Fibroblast of the conjunctiva (primary cell): ENCODE data around the gene LDHA.
"Not testable (repeated sequence)": the region's sequence is repeated elsewhere in the genome, so short reads cannot be mapped to it uniquely, and the experiment has no call there.

Experiments used
- DNase-seq: peaks from one replicate; pipeline ENCODE4 v3.0.0-alpha.2; 2010; ENCODE audit warnings: low read depth

LDHA gene

DNA sequence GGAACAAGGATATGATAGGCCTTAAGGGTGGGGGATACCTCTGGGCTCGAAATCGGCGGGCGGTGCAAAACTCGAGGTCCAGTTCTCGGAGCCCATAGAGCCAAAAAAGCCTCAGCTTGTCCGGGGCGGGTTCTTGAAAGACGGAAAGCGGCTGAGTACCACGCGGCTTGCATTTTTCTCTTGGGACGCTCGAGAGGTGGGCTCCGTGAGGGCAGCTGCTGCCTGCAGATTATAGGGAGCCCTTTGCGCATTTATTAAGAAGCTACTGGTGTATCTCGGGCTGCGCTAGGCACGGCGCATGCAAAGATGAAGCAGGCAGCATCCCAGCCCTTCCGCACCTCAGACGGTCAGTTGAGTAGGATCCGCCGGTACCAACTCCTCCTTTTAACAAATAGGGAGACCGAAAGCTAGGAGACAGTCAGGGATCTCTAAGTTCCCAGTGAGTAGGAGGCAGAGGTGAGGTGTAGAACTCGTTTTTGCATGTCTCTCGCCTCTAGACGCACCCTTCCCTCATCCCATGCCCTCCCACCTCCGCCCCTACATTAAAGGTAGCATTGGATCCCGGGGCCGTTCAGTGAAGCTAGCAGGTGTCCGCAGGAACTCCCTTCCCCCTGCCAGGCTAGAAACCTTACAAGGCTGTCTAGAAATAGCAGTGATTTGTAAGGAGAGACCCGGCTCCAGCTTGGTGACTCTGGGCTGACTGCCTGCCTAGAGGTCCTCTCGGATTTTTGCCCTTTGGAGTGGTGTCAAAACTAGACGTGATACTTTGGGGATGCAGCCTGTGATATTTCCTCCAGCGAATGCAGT, 768 bp downstream of the LDHA start:
- no peak for DNase-seq

DNA sequence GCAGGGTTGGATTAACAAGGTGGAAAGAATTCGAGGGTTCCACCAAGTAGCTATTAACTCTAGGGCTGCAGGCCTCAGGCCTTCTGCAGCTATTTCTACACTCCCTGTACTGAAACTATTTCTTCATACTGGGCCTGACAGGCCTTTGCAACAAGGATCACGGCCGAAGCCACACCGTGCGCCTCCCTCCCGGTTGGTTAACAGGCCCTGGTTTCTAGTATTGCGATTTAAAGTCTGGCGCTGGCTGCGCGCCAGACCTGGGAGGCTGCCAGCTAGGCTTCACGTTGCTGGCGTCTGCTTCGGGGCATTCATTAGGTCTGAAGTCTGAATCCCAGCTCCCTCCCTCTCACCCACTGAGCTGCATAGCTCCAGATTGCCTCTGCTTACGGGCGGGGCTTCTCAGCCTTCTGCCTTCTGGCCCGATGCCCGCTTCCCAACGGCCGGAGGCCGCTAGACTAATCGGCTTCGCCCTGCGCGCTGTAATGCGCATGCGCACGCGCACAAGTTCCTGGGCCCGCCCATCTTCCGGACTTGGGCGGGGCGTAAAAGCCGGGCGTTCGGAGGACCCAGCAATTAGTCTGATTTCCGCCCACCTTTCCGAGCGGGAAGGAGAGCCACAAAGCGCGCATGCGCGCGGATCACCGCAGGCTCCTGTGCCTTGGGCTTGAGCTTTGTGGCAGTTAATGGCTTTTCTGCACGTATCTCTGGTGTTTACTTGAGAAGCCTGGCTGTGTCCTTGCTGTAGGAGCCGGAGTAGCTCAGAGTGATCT, 1.6 kb downstream of the LDHA start:
- DNase-seq, result peak; percentile 100

DNA sequence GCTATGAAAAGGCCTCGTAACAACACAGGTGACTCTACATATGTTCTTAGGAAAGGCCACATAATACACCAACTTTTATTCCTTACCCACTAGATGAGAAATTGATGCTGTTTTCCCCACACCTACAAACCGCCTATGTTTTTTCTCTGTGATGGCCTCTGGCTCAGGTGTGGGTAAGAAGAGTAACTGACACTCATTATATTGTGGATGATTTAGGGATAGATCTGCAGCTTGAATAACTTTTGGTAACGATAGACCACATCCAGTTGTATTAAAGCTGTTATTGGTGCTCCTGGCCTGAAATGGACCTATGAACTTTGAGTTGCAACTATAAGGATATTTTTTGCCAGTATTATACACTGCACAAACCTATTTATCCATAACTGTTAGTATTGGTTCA, 3.6 kb downstream of the LDHA start:
- DNase-seq, result no peak

DNA sequence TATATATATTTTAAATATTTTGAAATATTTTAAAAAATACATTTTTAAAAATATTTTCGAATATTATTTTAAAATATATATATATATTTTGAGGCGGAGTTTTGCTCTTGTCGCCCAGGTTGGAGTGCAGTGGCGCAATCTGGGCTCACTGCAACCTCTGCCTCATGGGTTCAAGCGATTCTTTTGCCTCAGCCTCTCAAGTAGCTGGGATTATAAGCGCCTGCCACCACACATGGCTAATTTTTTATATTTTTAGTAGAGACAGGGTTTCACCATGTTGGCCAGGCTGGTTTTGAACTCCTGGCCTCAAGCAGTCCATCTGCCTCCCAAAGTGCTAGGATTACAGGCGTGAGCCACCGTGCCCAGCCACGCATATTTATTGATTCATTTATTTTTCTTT, 6.7 kb downstream of the LDHA start:
- not testable (repeated sequence) for DNase-seq

GRCh38 chr11:18404062-18404461, 9.7 kb downstream of the LDHA start:
- no peak for DNase-seq

- DNase-seq, result not testable (repeated sequence)
Measured at GRCh38 chr11:18407400-18407799, 13.0 kb downstream of the LDHA start.

DNA sequence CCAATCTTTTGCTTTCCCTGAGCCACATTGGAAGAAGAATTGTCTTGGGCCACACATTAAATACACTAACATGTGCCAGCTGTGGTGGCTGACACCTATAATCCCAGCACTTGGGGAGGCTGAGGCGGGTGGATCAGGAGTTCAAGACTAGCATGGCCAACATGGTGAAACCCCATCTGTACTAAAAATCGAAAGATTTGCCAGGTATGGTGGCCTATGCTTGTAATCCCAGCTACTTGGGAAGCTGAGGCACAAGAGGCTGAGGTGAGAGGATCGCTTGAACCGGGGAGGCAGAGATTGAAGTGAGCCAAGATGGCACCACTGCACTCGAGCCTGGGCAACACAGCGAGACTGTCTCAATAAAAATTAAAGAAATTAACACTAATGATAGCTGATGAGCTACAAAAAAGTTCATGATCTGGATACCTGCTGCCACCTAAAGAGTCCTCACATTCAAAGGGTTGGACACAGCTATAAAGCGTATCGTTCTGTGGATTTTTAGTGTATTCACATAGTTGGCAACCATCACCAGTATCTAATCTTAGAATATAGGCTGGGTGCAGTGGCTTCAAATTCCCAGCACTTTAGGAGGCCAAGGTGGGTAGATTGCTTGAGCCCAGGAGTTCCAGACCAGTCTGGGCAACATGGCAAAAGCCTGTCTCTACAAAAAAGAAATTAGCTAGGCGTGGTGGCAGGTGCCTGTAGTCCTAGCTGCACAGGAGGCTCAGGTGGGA, 14.4 kb downstream of the LDHA start:
- no peak for DNase-seq

GRCh38 chr11:18416459-18416858, 22.1 kb downstream of the LDHA start:
- DNase-seq, result no peak

DNA sequence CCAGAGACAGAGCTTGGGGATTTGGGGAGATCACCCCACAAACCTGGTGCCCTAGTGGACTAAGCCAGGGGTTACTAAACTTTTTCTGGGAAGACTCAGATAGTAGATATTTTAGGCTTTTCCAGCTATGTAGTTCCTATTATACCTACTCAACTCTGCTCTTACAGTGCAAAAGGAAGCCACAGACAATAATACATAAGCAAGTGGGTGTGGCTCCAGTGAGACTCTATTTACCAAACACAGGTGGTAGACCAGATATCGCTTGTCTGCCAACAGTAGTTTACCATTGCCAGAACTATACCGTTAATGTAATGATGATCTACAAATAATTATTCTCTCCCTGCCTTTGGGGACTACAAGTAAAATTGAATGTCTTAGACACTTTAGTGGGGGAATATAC, 24.7 kb downstream of the LDHA start:
- no peak for DNase-seq

GRCh38 chr11:18420067-18420466, 25.7 kb downstream of the LDHA start:
- DNase-seq, result no peak

DNA sequence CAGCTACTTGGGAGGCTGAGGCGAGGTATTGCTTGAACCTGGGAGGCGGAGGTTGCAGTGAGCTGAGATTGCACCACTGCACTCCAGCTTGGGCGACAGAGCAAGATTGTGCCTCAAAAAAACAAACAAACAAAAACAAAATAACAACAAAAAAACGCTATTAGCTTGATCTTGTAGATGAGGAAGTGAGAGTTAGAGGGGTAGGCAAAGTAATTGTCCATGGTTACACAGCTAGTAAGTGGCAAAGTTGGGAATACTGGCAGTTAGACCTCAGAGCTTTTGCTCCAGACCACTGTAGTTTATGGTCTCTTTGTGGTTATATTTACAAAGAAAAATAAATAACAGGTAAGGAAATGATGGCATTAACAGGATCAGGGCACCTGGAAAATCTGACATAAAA, 32.9 kb downstream of the LDHA start:
- no peak for DNase-seq

DNA sequence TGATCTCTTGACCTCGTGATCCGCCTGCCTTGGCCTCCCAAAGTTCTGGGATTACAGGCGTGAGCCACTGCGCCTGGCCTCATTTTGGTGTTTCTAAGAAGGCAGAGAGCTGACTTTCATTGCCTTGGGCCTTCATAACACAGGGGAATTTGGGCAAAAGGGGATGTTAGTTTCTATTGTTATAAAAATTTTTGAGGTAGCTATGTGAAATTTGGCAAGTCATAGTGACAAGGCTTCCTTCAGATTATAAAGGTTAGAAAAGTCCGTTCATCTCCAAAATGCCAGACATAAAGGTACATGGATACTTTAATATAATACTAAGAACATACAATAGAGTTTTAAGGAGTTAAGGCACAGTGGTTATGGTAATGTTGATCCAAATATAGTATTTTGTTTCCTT, 35.0 kb downstream of the LDHA start:
- no peak for DNase-seq

- DNase-seq, result no peak
Measured at GRCh38 chr11:18438691-18439090, 44.3 kb downstream of the LDHA start.

GRCh38 chr11:18449251-18449650, 54.9 kb downstream of the LDHA start:
- no peak for DNase-seq

GRCh38 chr11:18452927-18453326, 58.6 kb downstream of the LDHA start:
- DNase-seq, result no peak

GRCh38 chr11:18455686-18456372, 61.5 kb downstream of the LDHA start, which contains the start of gene LDHAL6A:
TSS of gene LDHAL6A (plus strand) at chr11:18455856. CDS start at chr11:18456681, 825 bp downstream.
- no peak for DNase-seq

GRCh38 chr11:18457450-18457849, 63.1 kb downstream of the LDHA start:
- DNase-seq, result no peak
